ENCODE data around the gene CARS1. TPM values are rescaled to one million over a fixed set of nuclear protein-coding genes. Genes with fewer than 3 reads are reported as not detected.

CARS1 gene
- total RNA-seq, 4 donors from 2014 or later, result 31.5 to 46.5 (median 34.7) TPM

DNA sequence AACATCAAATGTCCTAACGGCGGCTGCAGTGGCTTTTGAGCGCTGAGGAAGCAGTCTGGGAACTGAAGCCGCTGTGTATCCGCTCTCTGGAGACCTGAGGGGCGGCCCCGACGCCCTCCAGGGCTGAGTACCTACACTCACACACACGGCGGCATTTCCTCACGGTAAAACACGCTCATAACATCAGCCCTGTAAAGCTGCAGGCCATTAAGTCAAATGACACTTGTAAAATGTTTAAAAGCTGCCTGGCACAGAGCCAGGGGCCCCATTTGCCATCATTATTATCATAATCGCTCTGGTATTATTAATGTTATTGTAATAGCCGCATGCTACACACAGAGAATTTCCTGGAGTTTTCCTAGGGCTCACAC is 5.1 kb downstream of the CARS1 start:
- H3K4me3 ChIP-seq, result no peak overlapping the region

GRCh38 chr11:3051196-3052108 is 5.8 kb downstream of the CARS1 start:
- Histone ChIP-seq H3K4me3 (no peak overlapping the region), H3K4me1 (peaks cover 42 to 44% of the 10 kb centered on the region in 2 donors)
- in situ Hi-C loops (cut with MboI; ENCODE audit: low sequenced_read_pairs in 4 of 4), result no loop called here

More for the DNA sequence above, 5.1 kb downstream of the CARS1 start:
- H3K27me3 ChIP-seq, result no peaks in the 10 kb centered on the region
- H3K27ac ChIP-seq, result peak overlapping the region in 3 of 4 donors; percentile 11 to 25 (median 19)
- H3K9me3 ChIP-seq, result no peaks in the 10 kb centered on the region
- intact Hi-C loops (cut with DNase I; ENCODE audit: low total_unique reads), result loop anchor here (5.0 kb wide), 1 partner anchor 110 kb away; no protein-coding TSS in a partner anchor
- peak in 1 of 2 donors; percentile 11 for DNase-seq
- TF ChIP-seq, protein P1, sequence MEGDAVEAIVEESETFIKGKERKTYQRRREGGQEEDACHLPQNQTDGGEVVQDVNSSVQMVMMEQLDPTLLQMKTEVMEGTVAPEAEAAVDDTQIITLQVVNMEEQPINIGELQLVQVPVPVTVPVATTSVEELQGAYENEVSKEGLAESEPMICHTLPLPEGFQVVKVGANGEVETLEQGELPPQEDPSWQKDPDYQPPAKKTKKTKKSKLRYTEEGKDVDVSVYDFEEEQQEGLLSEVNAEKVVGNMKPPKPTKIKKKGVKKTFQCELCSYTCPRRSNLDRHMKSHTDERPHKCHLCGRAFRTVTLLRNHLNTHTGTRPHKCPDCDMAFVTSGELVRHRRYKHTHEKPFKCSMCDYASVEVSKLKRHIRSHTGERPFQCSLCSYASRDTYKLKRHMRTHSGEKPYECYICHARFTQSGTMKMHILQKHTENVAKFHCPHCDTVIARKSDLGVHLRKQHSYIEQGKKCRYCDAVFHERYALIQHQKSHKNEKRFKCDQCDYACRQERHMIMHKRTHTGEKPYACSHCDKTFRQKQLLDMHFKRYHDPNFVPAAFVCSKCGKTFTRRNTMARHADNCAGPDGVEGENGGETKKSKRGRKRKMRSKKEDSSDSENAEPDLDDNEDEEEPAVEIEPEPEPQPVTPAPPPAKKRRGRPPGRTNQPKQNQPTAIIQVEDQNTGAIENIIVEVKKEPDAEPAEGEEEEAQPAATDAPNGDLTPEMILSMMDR (IDR thresholded peaks at IDR 0.05 in 4 of 5, conservative IDR thresholded peaks at IDR 0.05 in 1 of 5), result no peak
- no peak for TF ChIP-seq POLR2A (IDR thresholded peaks at IDR 0.05)
- H3K4me1 ChIP-seq, result peaks cover 42 to 44% of the 10 kb centered on the region in 2 donors
- in situ Hi-C loops (cut with MboI; ENCODE audit: low sequenced_read_pairs in 4 of 4), result no loop called here
- ATAC-seq, result no peak
- H3K36me3 ChIP-seq, result peaks cover 0 to 5% of the 10 kb centered on the region in 2 donors

GRCh38 chr11:3050386-3051195 is 6.6 kb downstream of the CARS1 start:
- Histone ChIP-seq H3K4me1 (peaks cover 43 to 44% of the 10 kb centered on the region in 2 donors), H3K27ac (peak overlapping the region; percentile 86 to 91 (median 89))
- in situ Hi-C loops (cut with MboI; ENCODE audit: low sequenced_read_pairs in 4 of 4), result no loop called here

More at GRCh38 chr11:3051196-3052108, 5.8 kb downstream of the CARS1 start:
- peaks cover 0 to 5% of the 10 kb centered on the region in 2 donors for H3K36me3 ChIP-seq
- DNase-seq (peak in 1 of 2 donors; percentile 11), ATAC-seq (no peak)
- no peaks in the 10 kb centered on the region for H3K27me3 ChIP-seq
- H3K9me3 ChIP-seq, result no peaks in the 10 kb centered on the region
- H3K27ac ChIP-seq, result peak overlapping the region in 3 of 4 donors; percentile 19 to 91 (median 25)
- intact Hi-C loops (cut with DNase I; ENCODE audit: low total_unique reads), result loop anchor here (2.0 to 5.0 kb wide), 2 partner anchors 39 to 111 kb away; no protein-coding TSS in a partner anchor
- TF ChIP-seq, protein P1 (IDR thresholded peaks at IDR 0.05 in 4 of 5, conservative IDR thresholded peaks at IDR 0.05 in 1 of 5), result no peak
- TF ChIP-seq POLR2A (IDR thresholded peaks at IDR 0.05), result no peak

More at GRCh38 chr11:3050386-3051195, 6.6 kb downstream of the CARS1 start:
- H3K4me3 ChIP-seq, result no peak overlapping the region
- intact Hi-C loops (cut with DNase I; ENCODE audit: low total_unique reads), result loop anchor here (2.0 to 5.0 kb wide), 2 partner anchors 40 to 112 kb away; no protein-coding TSS in a partner anchor
- ATAC-seq, result no peak
- no peaks in the 10 kb centered on the region for H3K27me3 ChIP-seq
- peak in 1 of 2 donors; percentile 21 for DNase-seq
- peaks cover 0 to 5% of the 10 kb centered on the region in 2 donors for H3K36me3 ChIP-seq
- no peak for TF ChIP-seq POLR2A (IDR thresholded peaks at IDR 0.05)
- TF ChIP-seq, protein P1 (IDR thresholded peaks at IDR 0.05 in 4 of 5, conservative IDR thresholded peaks at IDR 0.05 in 1 of 5), result no peak
- H3K9me3 ChIP-seq, result no peaks in the 10 kb centered on the region

Measured in gastrocnemius medialis (tissue), 4 donors.